Endometrial microvascular endothelial cells (primary cell): ENCODE results near the gene IL17F. TPM values are rescaled to one million over a fixed set of nuclear protein-coding genes. Genes with fewer than 3 reads are reported as not detected.
"Not testable (repeated sequence)": the region's sequence is repeated elsewhere in the genome, so short reads cannot be mapped to it uniquely, and the experiment has no call there.

Experiments
- in situ Hi-C: cut with HindIII; loops from 2 replicates; pipeline ENCODE4 v1.10.0; 2017; ENCODE audit warnings: low sequenced_read_pairs, low pct_unique_long_range_greater_than_20kb; ENCODE audit errors: inconsistent ontology term
- total RNA-seq: library from RNA; depleted of rRNA; stranded (reverse); fragments of >200 nt; gene quantifications from one replicate; pipeline ENCODE4 v1.2.3, GENCODE V29; 2015; ENCODE audit errors: inconsistent ontology term

IL17F gene
- total RNA-seq, 1 donor from 2014 or later = not detected

- in situ Hi-C loops = no loop called here
These were observed 35.7 kb downstream of the IL17F start for GRCh38 chr6:52208612-52209011.

- in situ Hi-C loops = no loop called here
These were observed 37.2 kb downstream of the IL17F start for GRCh38 chr6:52207066-52207465.

DNA sequence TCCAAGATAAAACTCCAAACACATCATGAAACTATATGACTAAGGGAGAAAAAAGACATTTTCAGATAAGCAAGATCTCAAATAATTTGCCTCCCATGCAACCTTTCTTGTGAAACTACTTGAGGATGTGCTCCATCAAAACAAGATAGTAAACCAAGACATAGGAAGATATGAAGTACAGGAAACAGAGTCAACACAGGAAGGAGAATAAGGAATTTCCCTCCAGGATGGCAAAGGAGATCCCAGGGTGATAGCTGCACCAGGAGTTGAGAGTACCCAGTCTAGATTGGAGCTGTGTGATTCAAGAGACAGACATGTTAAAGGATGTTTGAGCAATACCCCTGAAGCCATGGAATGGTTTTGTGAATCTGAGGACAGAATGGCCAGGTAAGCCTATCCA is 42.8 kb downstream of the IL17F start:
- in situ Hi-C loops = no loop called here

DNA sequence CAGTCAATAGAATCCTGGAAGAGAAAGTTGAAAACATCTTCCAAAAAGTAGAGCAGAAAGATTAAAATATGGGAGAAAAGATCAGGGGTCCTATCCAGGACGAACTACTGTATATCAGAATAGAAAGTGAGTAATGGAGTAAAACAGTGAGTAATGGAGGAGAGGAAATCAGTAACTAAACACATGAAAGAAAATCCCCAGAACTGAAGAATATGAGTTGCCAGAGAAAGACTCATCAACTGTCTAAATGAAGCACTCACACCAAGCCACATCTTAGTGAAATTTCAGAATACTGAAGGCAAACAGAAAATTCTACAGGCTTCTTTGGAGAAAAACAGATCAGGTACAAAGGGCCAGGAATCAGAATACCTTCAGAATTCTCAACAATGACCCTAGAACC is 43.3 kb downstream of the IL17F start:
- in situ Hi-C loops = no loop called here

GRCh38 chr6:52200088-52200487 is 44.2 kb downstream of the IL17F start:
- in situ Hi-C loops = not testable (repeated sequence)

DNA sequence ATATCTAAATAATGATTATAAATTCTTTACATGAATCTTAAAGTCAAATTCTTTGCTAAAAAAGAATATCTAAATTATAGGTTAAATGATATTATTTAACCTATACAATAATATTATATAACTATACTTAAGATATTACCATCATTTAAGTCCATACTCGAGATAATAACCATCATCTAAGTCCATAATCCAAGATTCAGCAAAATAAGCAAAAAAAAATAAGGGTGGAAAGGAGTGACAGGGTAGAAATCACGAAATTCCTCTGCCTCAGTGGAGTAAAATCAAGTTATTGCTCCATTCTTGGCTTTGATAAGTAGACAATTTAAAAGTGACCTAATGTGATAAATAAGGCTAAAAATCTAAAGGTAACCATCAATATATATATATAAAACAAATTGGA is 48.4 kb downstream of the IL17F start:
- in situ Hi-C loops = no loop called here

GRCh38 chr6:52191824-52192223 is 52.5 kb downstream of the IL17F start:
- in situ Hi-C loops = no loop called here

DNA sequence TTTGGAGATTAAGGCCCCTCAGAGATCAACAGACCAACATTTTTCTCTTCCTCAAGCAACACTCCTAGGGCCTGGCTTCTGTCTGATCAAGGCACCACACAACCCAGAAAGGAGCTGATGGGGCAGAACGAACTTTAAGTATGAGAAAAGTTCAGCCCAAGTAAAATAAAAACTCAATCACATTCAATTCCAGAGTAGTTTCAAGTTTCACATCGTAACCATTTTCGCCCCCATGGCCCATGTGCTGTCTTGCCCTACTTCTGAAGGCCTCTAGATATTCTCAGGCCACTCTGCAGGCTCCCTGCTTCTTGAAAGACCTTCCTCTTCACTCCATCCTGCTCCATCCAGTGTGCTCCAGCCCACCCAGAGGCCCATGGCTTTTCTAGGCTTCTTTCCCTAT is 53.9 kb downstream of the IL17F start:
- in situ Hi-C loops = no loop called here

DNA sequence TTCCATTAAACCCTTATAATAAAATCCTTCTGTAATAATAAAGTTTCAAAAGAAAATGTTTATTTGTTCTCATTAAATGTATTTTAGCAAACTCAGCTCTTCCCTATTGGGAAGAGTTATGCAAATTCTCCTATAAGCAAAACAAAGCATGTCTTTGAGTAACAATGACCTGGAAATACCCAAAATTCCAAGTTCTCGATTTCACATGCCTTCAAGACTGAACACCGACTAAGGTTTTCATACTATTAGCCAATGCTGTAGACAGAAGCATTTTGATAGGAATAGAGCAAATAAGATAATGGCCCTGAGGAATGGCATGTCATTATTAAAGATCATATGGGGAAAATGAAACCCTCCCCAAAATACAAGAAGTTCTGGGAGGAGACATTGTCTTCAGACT is 54.3 kb downstream of the IL17F start:
- in situ Hi-C loops = no loop called here

GRCh38 chr6:52187098-52187497 is 57.2 kb downstream of the IL17F start:
- in situ Hi-C loops = no loop called here

Other genes with a start within 250 kb of the IL17F start
- gene PKHD1, start 156.9 kb downstream of the IL17F start, total RNA-seq = not detected
- gene IL17A, start 58.1 kb downstream of the IL17F start, total RNA-seq = not detected
- 147 TPM for gene MCM3, start 40.2 kb upstream of the IL17F start, total RNA-seq
- 19.0 TPM for gene PAQR8, start 117.7 kb upstream of the IL17F start, total RNA-seq
- 24.4 TPM for gene EFHC1, start 175.8 kb upstream of the IL17F start, total RNA-seq